Small intestine (tissue), 7 donors: ENCODE results near the gene MED23. TPM values are rescaled to one million over a fixed set of nuclear protein-coding genes. Genes with fewer than 3 reads are reported as not detected.

ENCODE experiments used
- DNase-seq, 2 donors: peaks; one replicate each; pipeline versions ENCODE4 v3.0.0 to v3.0.0-alpha.2; 2013
- FAIRE-seq: peaks from 2 replicates; lab custom pipeline; 2012; peaks lifted over from hg19 to GRCh38; lab: Jason Lieb, UNC
- H3K27ac ChIP-seq, 3 donors: one replicate each; pipeline ENCODE4 v1.5.1; 2013; ENCODE audit warnings: low read length in 2 of 3, mild to moderate bottlenecking in 2 of 3, control low read depth in 1 of 3, inconsistent platforms in 1 of 3, low read depth in 1 of 3, moderate library complexity in 1 of 3
- H3K27me3 ChIP-seq, 3 donors: one replicate each; pipeline ENCODE4 v1.6.1; 2013; ENCODE audit warnings: low read length in 3 of 3, inconsistent platforms in 1 of 3; ENCODE audit not compliant: control insufficient read depth in 3 of 3, insufficient read depth in 3 of 3
- H3K36me3 ChIP-seq, 3 donors: one replicate each; pipeline ENCODE4 v1.6.1; 2013; ENCODE audit warnings: low read length in 3 of 3, inconsistent platforms in 1 of 3, low read depth in 1 of 3, mild to moderate bottlenecking in 1 of 3, moderate library complexity in 1 of 3; ENCODE audit not compliant: control insufficient read depth in 3 of 3, insufficient read depth in 2 of 3
- H3K4me1 ChIP-seq, 3 donors: one replicate each; pipeline ENCODE4 v1.6.1; 2013; ENCODE audit warnings: low read length in 2 of 3, inconsistent platforms in 1 of 3, low read depth in 1 of 3, mild to moderate bottlenecking in 1 of 3, moderate library complexity in 1 of 3; ENCODE audit not compliant: control insufficient read depth in 3 of 3, insufficient read depth in 2 of 3
- H3K4me3 ChIP-seq, 3 donors: one replicate each; pipeline ENCODE4 v1.5.1; 2013; ENCODE audit warnings: low read length in 3 of 3, control low read depth in 1 of 3, inconsistent platforms in 1 of 3, low read depth in 1 of 3, mild to moderate bottlenecking in 1 of 3, moderate library complexity in 1 of 3
- H3K9me3 ChIP-seq, 2 donors: one replicate each; pipeline ENCODE4 v1.6.1; 2013; ENCODE audit warnings: low read depth in 1 of 2, low read length in 1 of 2; ENCODE audit not compliant: control insufficient read depth in 2 of 2, insufficient read depth in 1 of 2
- WGBS, 3 donors: extraction: QIAGEN DNeasy Blood & Tissue Kit; methylation state at CpG; one replicate each; pipeline ENCODE4 v1.1.7; 2013; 5-methylcytosine and 5-hydroxymethylcytosine counted together
- polyA plus RNA-seq, 4 donors: library from polyadenylated mRNA; stranded (reverse) in 3 of 4; unstranded in 1 of 4; fragments of 200-250 nt in 3 of 4; fragments of 120-200 nt in 1 of 4; gene quantifications; one replicate each; pipeline versions ENCODE4 v1.2.1 to v1.2.3, GENCODE V29; 2013
- donor health status: healthy with polysubstance abuse.
- donor health status: control.
- donor health status: control.
- donor health status: Bipolar disorder and iron deficiency.
- donor health status: healthy.

The MED23 gene
- polyA plus RNA-seq, 4 donors: 8.1 to 41.2 (median 13.6) TPM

DNA sequence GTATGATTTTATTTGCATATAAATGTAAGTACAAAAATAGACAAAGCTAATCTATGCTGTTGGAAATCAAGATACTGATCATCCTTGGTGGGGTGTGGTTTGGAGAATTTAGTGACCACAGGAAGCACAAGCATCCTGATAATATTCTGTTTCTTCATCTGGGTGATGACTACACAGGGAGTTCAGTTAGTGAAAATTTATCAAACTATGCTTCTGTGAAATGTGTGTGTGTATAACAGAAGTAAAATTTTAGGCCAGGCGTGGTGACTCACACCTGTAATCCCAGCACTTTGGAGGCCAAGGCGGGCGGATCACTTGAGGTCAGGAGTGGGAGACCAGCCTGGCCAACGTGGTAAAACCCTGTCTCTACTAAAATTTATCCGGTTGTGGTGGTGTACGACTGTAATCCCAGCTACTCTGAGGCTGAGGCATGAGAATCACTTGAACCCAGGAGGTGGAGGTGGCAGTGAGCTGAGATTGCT, 29.6 kb upstream of the MED23 start:
- H3K27me3 ChIP-seq: no peaks in the 10 kb centered on the region
- no peak for FAIRE-seq
- H3K27ac ChIP-seq: no peak overlapping the region
- no peak for DNase-seq
- H3K4me3 ChIP-seq: no peak overlapping the region
- H3K9me3 ChIP-seq: no peaks in the 10 kb centered on the region
- H3K4me1 ChIP-seq: peaks cover 0 to 6% (median 2%) of the 10 kb centered on the region in 3 donors
- H3K36me3 ChIP-seq: peaks cover 0 to 19% (median 0%) of the 10 kb centered on the region in 3 donors
- 76 to 87% (median 82%) methylated on average over 6 of the region's 6 CpGs for WGBS, 3 donors

DNA sequence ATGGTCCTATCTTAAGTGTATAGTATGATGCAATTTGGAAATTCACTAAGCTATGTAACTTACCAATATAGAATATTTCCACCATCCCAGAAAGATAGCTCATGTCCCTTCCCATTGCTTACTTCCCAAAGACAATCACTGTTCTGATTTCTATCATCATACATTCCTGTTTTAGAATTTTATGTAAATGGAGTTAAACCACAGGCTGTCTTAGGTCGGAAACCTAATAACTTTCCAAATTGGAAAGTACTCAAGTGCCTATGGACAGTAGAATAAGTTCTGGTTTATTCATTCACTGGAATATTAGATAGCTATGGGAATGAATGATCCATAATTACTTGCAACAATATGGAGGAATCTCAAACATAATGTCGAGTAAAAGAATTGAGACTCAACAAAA, 29.2 kb upstream of the MED23 start:
- 86 to 94% (median 92%) methylated on average over 2 of the region's 2 CpGs for WGBS, 3 donors
- Histone ChIP-seq H3K27ac (no peak overlapping the region), H3K27me3 (no peaks in the 10 kb centered on the region), H3K9me3 (no peaks in the 10 kb centered on the region), H3K4me1 (peaks cover 0 to 8% (median 3%) of the 10 kb centered on the region in 3 donors), H3K36me3 (peaks cover 0 to 18% (median 0%) of the 10 kb centered on the region in 3 donors), H3K4me3 (no peak overlapping the region)
- FAIRE-seq: no peak
- DNase-seq: no peak

DNA sequence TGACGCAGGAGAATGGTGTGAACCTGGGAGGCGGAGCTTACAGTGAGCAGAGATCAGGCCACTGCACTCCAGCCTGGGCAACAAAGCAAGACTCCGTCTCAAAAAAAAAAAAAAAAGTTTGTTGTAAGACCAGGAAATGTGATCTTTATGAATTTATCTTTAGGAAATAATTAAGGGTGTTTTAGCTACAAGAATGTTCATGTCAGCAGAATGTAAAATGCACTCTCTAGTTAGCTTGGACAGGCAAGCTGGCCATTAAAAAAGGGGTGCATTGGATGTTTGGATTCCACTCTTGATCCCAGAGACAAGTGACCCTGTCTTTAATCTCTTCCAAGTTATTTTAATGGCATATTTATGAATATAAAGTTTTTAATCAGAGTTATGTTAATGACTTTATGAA, 28.6 kb upstream of the MED23 start:
- Histone ChIP-seq H3K27ac (no peak overlapping the region), H3K4me1 (peaks cover 3 to 13% (median 4%) of the 10 kb centered on the region in 3 donors), H3K9me3 (no peaks in the 10 kb centered on the region), H3K4me3 (no peak overlapping the region), H3K36me3 (peaks cover 0 to 18% (median 0%) of the 10 kb centered on the region in 3 donors), H3K27me3 (no peaks in the 10 kb centered on the region)
- FAIRE-seq (no peak), DNase-seq (no peak)
- 87 to 95% (median 92%) methylated on average over 3 of the region's 3 CpGs for WGBS, 3 donors

DNA sequence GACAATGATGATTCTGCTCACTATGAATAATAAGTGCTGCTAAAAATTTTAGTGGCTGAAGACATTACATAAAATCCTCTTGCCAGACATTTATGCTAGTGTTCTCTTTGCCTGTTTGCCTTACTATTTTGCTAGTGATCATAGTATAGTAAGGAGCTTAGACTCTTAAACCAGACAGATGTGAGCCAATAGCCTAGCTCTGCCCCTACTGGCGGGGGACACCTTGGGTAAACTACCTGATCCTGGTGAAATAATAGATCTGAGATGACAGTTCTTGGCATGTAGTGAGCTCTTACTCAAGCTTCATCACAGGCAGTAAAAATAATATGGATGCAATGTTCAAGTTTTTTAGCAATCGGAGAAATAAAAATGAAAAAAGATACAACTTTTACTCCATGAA, 27.9 kb upstream of the MED23 start:
- Histone ChIP-seq H3K4me1 (peaks cover 3 to 16% (median 4%) of the 10 kb centered on the region in 3 donors), H3K36me3 (peaks cover 0 to 18% (median 0%) of the 10 kb centered on the region in 3 donors), H3K4me3 (no peak overlapping the region), H3K27me3 (no peaks in the 10 kb centered on the region), H3K27ac (no peak overlapping the region), H3K9me3 (no peaks in the 10 kb centered on the region)
- FAIRE-seq (no peak), DNase-seq (no peak)
- 89 to 97% (median 96%) methylated on average over 2 of the region's 2 CpGs for WGBS, 3 donors

DNA sequence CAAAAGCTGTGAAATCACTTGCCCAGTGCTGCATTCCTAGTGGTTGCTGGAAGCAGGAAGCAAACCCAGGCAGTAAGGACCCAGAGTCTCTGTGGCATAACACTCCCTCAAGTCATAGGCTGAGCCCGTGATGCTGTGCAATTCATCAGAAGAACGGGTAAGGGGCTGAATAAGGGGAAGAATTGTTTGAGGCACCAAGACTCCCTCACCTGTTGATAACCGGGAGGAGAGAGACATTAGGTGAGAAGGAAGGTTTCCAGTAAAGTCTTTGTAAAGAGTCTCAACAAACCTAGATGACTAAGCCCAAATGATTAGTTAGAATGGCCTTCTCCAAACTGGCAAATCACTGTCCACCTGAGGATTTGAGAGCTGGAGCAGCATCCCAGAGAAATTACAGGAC, 27.3 kb upstream of the MED23 start:
- Histone ChIP-seq H3K9me3 (no peaks in the 10 kb centered on the region), H3K4me3 (no peak overlapping the region), H3K36me3 (peaks cover 0 to 18% (median 0%) of the 10 kb centered on the region in 3 donors), H3K27ac (no peak overlapping the region), H3K4me1 (peaks cover 3 to 16% (median 4%) of the 10 kb centered on the region in 3 donors), H3K27me3 (no peaks in the 10 kb centered on the region)
- DNase-seq (no peak), FAIRE-seq (no peak)
- WGBS, 3 donors: 88 to 96% (median 90%) methylated on average over 3 of the region's 3 CpGs

DNA sequence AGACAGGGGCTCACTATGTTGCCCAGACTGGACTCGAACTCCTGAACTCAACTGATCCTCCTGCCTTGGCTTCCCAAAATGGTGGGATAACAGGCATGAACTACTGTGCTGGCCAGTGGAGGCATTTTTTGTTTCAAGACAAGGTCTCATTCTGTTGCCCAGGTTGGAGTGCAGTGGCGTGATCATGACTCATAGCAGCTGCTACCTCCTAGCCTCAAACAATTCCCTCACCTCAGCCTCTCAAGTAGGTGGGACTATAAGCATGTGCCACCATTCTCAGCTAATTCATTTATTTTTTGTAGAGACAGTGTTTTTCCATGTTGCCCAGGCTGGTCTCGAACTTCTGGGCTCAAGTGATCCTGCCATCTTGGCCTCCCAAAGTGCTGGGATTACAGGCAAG, 26.3 kb upstream of the MED23 start:
- 81 to 92% (median 82%) methylated on average over 3 of the region's 3 CpGs for WGBS, 3 donors
- no peak overlapping the region for H3K27ac ChIP-seq
- DNase-seq (no peak), FAIRE-seq (no peak)
- peaks cover 0 to 18% (median 0%) of the 10 kb centered on the region in 3 donors for H3K36me3 ChIP-seq
- H3K27me3 ChIP-seq: no peaks in the 10 kb centered on the region
- H3K4me3 ChIP-seq: no peak overlapping the region
- H3K9me3 ChIP-seq: no peaks in the 10 kb centered on the region
- H3K4me1 ChIP-seq: peaks cover 3 to 16% (median 4%) of the 10 kb centered on the region in 3 donors

DNA sequence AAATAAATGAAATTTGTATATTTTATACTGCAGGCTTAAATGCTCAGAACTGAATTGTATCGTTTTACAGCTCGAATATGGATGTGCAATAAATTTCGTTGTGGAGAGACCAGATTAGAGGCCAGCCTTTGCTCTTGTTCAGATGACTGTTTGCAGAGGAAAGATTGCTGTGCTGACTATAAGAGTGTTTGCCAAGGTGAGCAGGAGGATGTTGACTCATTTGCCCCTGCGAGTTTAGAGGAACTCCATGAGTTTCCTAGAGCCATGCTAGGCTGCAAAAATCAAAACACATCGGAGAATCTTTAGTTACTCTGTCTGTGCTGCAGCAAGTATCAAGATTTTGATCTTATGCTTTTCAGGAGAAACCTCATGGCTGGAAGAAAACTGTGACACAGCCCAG, 24.4 kb upstream of the MED23 start:
- DNase-seq (peak; percentile 84 to 87), FAIRE-seq (no peak)
- no peaks in the 10 kb centered on the region for H3K27me3 ChIP-seq
- H3K4me1 ChIP-seq: peaks cover 3 to 16% (median 4%) of the 10 kb centered on the region in 3 donors
- no peaks in the 10 kb centered on the region for H3K9me3 ChIP-seq
- WGBS, 3 donors: 14 to 51% (median 33%) methylated on average over 5 of the region's 5 CpGs
- peaks cover 0 to 15% (median 0%) of the 10 kb centered on the region in 3 donors for H3K36me3 ChIP-seq
- no peak overlapping the region for H3K4me3 ChIP-seq
- peak overlapping the region in 1 of 3 donors; percentile 57 for H3K27ac ChIP-seq

DNA sequence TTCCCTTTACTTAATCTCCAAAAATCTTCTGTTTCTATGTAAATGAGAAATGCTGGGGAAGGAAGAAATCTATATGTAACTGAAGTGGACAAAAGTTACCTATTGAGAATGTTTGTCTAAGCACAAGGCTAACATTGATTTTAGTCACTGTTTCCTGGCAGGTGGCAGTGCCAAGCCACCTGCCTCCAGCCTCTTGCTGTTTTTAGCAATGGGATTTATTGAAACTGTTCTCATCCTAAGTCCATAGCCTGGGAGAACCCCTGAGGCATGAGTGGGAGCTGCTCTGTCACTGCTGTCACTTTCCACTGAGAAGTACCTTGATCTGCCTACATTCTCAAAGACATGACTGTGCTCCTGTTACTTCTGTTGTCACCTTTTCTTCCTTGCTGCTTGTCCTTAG, 23.7 kb upstream of the MED23 start:
- Histone ChIP-seq H3K4me3 (no peak overlapping the region), H3K9me3 (no peaks in the 10 kb centered on the region), H3K36me3 (peaks cover 0 to 15% (median 0%) of the 10 kb centered on the region in 3 donors), H3K27ac (peak overlapping the region; percentile 6 to 59 (median 24)), H3K27me3 (no peaks in the 10 kb centered on the region), H3K4me1 (peaks cover 3 to 16% (median 4%) of the 10 kb centered on the region in 3 donors)
- peak in 1 of 2 donors; percentile 36 for DNase-seq
- no peak for FAIRE-seq

DNA sequence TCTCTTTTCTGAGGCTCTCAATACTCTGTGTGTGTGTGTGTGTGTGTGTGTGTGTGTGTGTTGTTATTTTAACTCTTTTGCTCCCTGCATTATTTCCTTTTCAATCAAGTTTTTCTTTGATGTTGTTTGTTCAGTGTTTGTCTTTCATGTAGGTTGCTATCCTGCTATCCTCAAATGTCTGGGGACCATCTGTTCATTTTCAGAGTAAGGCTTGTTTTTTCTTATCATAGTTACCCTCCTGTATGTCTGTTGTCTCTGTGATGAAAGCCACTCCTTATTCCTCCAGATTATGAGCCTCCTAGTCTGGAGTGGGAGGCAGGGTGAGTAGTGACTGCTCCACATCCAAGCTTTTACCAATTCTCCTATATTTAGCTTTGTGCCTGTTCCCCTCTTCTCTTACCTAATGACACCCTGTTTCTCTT, 18.2 kb upstream of the MED23 start:
- FAIRE-seq: no peak
- H3K9me3 ChIP-seq: peaks cover 0 to 3% of the 10 kb centered on the region in 2 donors

More for the DNA sequence above, 18.2 kb upstream of the MED23 start:
- Histone ChIP-seq H3K4me1 (peaks cover 0 to 4% (median 3%) of the 10 kb centered on the region in 3 donors), H3K27ac (peak overlapping the region in 1 of 3 donors; percentile 24), H3K36me3 (peaks cover 0 to 5% (median 0%) of the 10 kb centered on the region in 3 donors), H3K27me3 (no peaks in the 10 kb centered on the region), H3K4me3 (no peak overlapping the region)
- DNase-seq: no peak
